ENCODE data around the gene BNC1.

The BNC1 gene, protein sequence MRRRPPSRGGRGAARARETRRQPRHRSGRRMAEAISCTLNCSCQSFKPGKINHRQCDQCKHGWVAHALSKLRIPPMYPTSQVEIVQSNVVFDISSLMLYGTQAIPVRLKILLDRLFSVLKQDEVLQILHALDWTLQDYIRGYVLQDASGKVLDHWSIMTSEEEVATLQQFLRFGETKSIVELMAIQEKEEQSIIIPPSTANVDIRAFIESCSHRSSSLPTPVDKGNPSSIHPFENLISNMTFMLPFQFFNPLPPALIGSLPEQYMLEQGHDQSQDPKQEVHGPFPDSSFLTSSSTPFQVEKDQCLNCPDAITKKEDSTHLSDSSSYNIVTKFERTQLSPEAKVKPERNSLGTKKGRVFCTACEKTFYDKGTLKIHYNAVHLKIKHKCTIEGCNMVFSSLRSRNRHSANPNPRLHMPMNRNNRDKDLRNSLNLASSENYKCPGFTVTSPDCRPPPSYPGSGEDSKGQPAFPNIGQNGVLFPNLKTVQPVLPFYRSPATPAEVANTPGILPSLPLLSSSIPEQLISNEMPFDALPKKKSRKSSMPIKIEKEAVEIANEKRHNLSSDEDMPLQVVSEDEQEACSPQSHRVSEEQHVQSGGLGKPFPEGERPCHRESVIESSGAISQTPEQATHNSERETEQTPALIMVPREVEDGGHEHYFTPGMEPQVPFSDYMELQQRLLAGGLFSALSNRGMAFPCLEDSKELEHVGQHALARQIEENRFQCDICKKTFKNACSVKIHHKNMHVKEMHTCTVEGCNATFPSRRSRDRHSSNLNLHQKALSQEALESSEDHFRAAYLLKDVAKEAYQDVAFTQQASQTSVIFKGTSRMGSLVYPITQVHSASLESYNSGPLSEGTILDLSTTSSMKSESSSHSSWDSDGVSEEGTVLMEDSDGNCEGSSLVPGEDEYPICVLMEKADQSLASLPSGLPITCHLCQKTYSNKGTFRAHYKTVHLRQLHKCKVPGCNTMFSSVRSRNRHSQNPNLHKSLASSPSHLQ

DNA sequence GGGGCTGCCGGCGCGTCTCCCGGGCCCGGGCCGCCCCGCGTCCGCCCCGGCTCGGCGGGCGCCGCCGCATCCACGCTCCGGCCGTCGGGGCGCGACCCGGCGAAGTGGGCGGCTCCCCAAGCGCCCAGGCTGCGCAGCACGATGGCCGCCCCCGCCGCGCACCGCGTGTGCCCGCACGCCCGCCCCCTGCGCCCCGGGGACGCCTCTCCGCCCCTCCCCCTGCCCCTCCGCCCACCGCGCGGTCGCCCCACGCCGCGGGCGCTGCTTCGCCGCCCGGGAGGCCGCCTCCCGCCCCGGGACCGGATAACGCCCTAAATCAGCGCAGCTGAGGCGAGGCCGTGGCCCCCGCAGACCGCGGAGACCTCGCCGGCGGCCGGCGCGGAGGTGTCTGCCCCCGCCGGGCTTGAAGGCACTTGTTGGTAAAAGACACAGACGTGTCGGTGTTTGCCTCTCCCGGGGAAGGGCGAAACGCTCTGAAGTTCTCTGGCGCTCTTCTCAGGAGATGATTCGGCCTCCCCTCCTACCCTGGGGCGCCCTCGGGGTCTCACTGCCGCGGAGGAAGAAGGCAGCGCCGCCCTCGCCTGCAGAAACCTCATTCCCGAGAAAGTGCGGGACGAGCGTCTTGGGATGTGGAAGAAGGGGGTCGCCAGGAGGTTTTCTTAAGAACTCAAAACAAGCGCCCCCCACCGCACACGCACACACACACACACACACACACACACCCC, at the start of gene BNC1:
Gene BNC1, minus strand, starts transcription at position 106 of the 725 bp plus-strand sequence. Its CDS starts 36 bp downstream, at position 70.
- DNase-seq, result no peak

DNA sequence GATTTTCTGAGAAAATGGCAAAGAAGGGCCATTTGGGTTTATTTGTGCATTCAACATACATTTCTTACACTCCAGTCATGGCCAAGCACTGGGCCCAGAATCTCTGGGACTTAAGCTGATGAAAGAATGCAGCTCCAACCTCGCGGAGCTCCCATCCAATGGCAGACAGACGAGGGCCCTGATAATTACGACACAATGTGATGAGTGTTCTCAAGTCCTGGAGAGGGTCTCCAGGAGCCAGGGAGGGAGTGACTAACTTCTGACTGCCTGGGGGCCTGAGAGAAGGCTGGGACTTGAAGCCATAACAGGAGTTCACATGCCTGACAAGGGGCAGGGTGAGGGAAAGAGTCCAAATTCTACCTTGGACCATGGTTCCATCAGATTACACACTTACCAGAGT, 42.6 kb upstream of the BNC1 start:
- no peak for DNase-seq

DNA sequence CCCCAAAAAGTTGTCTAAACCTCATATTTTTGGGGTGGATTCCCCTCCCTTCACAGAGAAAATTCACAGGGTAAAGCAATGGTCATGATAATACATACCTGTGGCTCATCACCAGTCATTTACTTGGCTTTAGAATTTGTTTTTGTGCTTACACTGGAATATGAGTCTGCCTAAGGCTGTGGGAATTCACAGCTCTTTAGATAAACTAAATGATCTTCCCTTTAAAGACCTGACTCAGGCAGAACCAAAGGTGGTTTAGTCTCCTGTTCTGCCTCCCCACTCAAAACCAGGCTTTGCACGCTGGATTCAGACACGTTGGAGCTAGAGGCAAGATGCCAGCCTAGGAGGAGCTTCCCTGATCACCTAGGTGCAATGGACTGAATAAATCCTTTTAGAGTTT, 40.3 kb upstream of the BNC1 start:
- DNase-seq, result no peak

DNA sequence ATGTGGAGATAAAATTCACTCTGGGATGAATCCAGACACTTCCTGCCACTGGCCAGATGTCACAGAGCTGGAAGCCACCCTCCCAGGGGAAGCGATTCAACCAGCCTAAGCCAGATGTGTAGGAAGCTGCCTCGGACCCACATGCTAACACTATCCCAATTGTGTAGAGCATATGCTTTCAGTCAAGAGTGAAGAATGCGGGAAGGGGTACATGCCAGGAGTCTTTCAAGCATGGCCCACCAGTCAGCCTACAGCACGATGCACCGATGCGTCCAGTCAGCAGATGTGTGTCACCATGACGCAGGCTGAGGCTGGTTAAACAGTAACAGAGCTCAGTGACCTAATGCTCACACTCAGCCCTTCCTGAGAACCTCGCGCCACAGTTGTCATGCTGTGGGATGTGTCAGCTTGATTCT, 38.8 kb upstream of the BNC1 start:
- no peak for DNase-seq

DNA sequence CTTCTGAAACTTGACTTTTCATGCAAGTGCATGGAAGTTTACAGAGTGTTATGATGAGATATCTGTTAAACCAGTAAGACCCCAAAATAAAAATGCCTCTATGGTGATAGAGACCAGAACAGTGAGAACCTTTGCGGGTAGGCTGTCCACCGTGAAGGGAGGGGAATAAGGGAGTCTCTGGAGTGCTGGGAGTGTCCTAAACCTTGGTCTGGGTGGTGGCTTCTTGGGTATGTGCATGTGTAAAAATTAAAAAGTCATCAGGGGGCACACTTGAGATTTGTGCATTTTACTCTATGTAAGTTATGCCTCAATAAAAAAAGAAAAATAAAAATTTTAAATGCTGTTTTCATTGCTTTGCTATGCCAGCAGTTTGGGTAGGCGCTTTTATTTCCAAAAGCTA, 38.2 kb upstream of the BNC1 start:
- DNase-seq, result no peak

DNA sequence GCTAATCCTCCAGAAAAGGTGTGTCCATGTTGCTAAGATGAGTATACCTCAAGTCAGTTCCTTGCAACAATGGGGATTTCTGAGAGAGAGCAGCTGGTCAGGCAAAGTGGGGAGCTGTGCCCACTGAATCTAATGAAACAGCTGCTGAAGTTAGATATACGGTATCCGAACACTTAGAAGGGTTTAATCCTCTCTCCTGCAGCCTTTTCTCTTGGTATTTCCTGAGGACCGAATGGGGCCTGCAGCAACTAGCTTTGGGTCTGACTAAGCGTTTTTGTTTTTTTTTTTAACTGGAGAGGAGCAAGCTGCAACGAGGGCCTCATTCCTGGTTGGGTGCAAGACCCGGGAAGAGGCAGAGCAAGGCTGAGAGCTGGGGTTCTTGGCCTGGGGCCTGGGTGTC, 37.6 kb upstream of the BNC1 start:
- peak; percentile 81 for DNase-seq

DNA sequence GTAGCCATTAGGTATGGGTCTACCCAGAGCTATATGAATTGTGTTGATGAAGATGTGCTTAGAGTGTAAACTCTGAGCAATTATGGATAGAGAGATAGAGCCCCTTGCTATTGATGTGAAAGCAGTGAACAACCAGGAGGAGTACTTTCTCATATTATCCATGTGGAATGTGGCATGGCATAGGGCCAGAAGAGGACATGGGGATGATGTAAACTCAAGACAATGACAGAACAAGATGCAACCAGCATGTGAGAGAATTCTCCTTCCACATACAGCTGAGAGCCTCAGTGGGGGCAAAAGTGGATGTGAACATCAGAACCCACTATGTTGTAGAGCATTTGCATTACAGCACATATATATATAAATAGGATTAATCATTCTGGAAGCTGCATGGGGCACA, 36.4 kb upstream of the BNC1 start:
- DNase-seq, result no peak

DNA sequence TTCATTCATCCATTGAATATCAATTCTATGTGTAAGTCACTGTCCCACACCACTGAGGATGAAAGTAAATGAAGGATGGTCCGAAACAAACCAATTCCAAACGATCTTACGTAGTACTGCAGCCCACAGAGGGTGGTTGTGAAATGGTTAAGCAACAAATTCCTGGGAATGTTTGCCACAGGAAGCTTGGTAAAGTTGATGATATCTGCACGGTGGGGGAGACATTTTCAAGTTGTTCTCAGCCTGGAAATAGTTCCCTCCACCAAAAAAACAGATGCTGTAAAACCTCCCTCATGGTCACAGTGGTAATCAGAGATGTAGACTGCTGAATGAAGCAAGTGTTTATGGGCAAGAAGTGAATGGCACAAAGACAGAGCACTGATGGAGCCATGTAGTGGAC, 35.9 kb upstream of the BNC1 start:
- no peak for DNase-seq

DNA sequence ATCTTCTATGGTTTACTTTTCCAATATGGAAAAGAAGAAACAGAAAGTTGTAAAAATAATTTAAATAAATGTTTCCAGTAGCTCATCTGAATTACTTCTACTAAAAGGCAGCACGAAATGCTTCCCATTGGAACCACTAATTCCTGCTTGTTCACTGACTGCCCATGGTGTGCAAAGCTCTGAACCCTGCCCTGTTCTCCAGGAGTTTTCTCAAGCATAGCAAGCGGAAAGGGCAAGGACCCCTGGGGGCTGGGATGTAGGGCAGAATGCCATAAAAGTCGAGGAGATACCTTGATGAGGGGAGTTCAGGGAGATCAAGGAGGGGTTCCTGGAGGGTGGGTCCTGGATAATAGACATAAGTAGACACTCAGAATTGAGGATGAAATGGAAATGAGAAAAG, 35.3 kb upstream of the BNC1 start:
- DNase-seq, result no peak

DNA sequence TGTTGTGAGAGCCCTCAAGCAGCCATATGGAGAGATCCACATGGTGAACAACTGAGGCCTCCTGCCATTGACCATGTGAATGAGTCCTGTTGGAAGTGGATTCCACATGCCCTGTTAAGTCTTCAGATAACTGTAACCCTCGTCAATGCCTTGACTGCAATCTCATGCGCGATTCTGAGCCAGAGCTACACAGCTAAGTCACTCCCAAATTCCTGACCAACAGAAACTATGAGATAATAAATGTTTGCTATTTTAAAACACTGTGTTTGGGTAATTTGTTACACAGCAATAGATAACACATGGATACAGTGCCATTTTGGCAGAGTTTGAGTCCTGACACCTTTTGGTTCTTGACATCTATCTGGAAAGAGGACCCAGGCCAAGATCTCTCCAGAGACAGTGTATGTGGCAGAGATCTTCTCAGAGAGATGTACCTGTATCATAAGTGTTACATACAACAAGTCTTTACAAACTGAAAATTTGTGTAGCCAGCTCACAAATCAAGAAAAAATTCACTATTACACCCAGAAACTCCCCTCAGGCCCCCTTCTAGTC, 34.5 kb upstream of the BNC1 start:
- DNase-seq, result no peak

DNA sequence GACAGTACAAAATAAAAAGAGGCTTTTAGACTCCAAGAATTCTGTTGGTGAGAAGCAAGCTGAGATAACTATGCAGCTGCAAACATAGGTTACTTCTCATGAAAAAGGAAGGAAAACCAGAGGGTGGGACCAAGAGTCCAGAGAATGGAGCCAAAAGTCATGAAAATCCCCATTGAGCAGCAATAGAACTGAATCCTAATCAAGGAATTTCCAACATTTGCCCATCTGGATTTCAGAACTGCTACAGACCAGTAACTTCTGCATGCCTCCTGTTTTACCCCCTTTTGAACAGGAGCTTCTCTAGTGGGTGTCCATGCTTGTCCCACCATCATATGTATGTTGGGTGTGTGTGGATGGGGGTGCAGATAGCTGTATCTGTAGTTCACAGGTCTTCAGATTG, 33.6 kb upstream of the BNC1 start:
- DNase-seq, result no peak

DNA sequence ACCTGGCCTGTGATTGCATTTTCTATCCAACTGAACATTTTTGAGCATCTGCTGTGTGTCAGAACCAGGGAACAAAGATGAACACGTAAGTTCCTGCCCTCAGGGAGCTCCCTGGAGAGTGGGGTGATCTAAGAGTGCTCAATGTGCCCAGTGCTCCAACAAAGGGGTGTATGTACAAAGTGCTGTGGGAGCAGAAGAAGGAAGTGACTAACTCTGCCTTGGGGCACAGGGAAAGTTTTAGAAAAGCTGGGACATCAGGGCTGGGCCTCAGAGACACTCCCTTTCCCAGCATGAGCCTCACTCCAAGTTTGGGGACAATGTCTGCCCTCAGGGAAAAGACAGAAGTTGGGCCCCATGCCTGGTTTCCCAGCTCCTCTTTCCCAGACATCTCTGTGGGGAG, 27.6 kb upstream of the BNC1 start:
- no peak for DNase-seq

DNA sequence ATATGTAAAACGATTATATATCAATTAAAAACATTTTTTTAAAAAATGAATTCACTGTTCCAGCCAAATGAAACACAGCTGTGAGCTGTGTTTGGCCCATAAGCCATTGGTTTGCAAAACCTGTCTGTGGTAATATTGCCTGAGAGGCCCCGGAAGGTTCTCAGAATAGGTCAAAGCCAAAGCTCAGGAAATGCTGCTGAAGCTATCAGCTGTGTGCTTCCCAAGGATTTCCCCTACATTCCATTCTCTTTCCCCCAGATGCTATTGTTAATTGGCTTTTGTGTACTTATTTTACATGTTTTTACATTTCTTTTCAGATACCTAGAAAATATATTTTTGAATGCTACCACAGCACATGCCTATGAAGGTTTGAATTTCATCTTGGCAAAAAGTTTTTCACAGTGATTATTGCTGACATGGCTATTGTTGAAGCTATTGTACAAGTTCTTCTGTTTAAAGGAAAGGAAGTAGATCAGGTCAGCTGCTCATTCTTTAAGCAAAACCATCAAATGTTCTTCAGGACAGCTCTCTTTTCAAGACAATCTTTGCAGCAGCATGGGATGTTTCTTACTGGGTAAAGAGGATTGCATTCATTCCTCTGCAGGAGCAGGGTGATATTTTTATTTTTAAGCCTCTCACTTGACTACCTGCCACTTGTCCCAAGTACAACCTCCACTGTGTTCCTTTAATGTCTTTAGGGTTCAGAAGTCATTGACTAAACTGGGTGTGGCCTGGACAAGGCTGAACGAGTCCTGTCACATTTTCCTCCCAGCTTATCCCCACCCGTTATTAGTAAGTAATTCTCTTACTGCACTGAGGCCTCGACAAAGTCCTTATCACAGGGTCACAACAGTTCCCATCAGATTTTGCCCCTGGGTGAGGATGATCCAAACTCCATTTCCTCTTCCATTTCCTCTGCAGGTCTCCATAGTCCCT, 26.3 kb upstream of the BNC1 start:
- no peak for DNase-seq

DNA sequence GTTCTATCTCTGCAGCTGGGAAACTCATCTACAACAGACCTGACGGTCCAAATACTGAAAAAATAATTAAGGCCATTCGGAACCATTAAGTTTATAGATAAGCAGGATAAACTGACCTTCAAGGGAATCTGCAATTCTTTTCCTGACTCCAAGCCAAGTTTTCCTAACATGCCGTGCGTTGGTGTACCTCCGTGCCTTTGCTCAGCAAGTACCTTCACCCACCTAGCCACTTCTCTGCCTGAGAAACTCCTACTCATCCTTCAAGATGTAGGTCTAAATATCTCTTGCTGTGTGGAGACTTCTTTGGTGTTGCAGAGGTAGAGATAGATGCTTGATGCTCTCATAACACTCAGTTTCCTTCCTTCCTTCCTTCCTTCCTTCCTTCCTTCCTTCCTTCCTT, 24.2 kb upstream of the BNC1 start:
- DNase-seq, result no peak

DNA sequence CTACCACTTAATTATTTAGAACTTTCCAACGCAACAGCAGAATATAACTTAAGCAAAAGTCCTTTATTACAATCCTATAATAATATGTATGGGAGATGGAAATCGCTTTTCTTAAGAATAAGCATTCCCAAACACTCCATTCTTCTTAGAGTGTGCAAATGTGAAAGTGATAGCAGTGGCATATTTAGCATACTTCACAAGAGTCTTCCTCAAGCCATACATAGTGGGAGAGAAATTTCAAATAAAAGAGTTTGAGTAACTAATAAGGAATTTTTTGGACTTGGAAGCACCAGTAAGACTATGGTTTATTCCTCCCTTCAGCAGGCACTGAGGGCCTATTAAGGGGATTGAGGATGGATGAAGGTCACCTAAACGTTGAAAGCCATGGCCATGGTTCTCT, 22.1 kb upstream of the BNC1 start:
- DNase-seq, result no peak

DNA sequence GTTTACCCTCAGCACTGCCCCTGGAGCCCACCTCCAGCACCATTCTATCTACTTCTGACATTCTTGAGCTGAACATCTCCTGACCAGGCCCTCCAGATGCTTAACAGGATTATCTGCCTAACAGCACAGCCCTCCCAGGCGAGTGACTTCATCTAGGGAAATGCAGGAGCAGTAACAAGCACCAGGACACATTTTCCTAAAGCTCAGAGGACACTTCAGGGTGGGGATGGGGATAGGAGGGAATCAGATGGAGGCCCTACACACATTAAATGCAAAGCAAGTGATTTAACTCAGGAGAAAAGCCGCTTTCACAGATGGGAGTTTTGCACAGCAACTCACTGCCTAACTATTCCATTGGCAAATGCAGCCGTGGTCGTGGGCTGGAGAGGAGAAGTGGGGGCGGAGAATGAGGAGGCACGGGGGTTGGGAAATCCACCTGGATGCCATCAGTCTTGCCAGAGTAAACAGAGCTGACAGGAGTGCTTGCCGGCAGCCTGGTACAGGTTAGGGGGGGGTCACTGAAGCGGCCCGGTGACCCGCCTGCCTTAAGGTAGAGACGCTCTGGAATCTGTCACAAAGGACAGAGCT, 21.3 kb upstream of the BNC1 start:
- peak; percentile 68 for DNase-seq

DNA sequence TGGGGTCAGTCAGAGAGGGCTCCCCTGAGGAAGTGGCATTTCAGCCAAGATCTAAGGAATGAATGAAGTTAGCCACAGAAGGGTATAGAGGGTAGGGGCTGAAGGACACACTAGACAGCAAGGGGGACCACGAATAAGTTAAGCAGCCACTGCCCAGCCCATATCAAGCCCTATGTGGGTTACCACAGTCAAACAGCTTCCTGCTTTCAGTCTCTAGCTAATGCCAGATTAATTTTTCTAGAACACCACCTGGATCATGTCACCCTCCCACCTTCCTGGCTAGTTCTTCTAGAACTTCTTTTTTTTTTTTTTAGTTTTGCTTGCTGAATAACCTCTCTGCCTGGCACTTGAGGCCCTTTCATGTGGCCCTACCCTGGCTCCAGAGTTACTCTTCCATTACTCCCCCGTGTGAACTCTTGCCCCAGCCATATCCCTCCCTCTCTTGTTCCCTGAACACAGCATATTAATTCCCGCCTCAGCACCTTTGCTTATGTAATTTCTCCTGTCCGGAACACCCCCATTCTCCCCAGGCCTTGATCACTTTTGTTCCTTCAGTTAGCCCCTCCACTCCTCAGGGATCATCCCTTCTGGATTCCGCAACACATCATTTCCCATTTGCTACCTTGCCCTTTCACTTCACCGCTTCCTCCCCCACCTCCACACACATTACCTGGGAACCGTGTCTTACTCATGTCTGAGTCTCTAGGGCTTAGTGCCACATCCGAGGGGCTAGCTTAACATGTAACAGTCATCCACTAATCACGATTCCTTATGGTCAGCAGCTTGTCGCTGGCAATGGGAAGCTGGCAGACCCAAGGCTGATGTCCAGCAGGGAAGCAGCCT, 20.6 kb upstream of the BNC1 start:
- DNase-seq, result no peak

DNA sequence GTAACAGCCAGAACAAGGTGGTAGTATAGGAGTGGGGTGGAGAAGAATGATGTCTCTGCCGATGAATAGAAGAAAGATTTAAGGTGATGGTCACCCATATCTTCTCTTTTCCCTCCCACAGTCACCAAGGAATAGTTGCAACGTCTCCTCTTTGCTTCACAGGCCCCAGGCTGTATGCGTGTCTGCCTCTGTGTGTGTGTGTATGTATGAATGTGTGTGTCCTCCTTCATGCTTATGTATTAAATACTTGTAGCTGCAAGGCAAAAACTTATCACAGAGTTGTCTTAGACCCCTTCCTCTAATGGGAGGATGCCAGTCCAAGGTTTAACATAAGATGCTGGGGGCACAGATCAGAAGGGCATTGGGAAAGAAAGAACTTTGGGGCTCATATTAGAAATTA, 19.1 kb upstream of the BNC1 start:
- DNase-seq, result no peak

DNA sequence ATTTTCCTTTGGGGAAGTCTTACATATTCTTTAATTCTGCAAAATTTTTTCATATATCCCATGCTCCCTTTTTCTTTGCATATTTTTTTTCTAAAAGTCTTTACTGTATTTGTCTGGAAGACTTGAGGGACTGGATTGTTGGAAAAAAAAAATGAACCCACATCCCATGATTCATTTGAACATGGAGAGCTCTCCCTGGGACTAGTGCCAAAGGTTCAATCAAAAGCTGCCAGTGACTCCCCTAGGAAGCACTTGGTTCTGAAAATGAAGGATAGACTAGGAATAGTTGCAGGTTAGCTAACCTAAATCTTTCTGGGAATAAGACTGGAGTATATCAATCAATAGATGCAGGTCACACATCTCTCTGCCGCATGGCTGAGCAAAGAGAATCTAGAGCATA, 16.4 kb upstream of the BNC1 start:
- DNase-seq, result no peak

DNA sequence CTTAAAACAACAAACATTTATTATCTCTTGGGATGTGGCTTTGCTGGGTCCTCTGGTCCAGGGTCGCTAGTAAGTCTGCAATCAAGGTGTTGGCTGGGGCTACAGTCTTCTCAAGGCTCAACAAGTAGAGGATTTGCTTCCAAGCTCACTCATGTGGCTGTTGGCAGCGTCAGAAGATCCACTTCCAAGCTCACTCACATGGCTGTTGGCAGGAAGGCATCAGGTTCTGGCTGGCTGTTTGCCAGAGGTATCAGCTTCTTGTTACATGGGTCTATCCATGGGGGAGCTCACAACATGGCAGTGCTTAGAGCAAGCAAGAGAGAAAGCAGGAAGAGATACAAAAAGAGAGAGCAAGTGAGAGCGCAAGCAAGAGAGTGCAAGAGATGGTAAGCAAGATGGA, 15.0 kb upstream of the BNC1 start:
- no peak for DNase-seq
